H9 (cell line): ENCODE measurements around the gene OXCT1. TPM values are rescaled to one million over a fixed set of nuclear protein-coding genes. Genes with fewer than 3 reads are reported as not detected.
"Not testable (repeated sequence)": the region's sequence is repeated elsewhere in the genome, so short reads cannot be mapped to it uniquely, and the experiment has no call there.

Experiments
- DNase-seq: peaks from one replicate; pipeline ENCODE4 v3.0.0-alpha.2; 2017
- H2AFZ ChIP-seq: one replicate; pipeline ENCODE4 v1.6.1; 2013; ENCODE audit warnings: mild to moderate bottlenecking, low read length, control low read depth, moderate library complexity
- H2AK5ac ChIP-seq: 2 replicates; pipeline ENCODE4 v1.6.1; 2013; ENCODE audit warnings: low read length, control low read depth, mixed read lengths; ENCODE audit not compliant: insufficient read length
- H2BK120ac ChIP-seq: one replicate; pipeline ENCODE4 v1.6.1; 2013; ENCODE audit warnings: low read depth, mild to moderate bottlenecking, low read length, control low read depth, inconsistent platforms; ENCODE audit not compliant: poor library complexity, severe bottlenecking
- H2BK12ac ChIP-seq: 2 replicates; pipeline ENCODE4 v1.6.1; 2013; ENCODE audit warnings: low read length, control low read depth, mixed read lengths, low read depth; ENCODE audit not compliant: insufficient read length
- H2BK15ac ChIP-seq: 2 replicates; pipeline ENCODE4 v1.6.1; 2013; ENCODE audit warnings: low read depth, low read length, control low read depth
- H2BK20ac ChIP-seq: one replicate; pipeline ENCODE4 v1.6.1; 2013; ENCODE audit warnings: low read depth, mild to moderate bottlenecking, low read length, control low read depth, inconsistent platforms; ENCODE audit not compliant: poor library complexity, severe bottlenecking
- H2BK5ac ChIP-seq: 2 replicates; pipeline ENCODE4 v1.6.1; 2013; ENCODE audit warnings: low read length, control low read depth, mixed read lengths; ENCODE audit not compliant: insufficient read length
- H3K14ac ChIP-seq: 2 replicates; pipeline ENCODE4 v1.6.1; 2013; ENCODE audit warnings: low read length, control low read depth; ENCODE audit not compliant: insufficient read depth
- H3K18ac ChIP-seq: 2 replicates; pipeline ENCODE4 v1.6.1; 2013; ENCODE audit warnings: low read depth, mild to moderate bottlenecking, mixed read lengths, low read length, control low read depth; ENCODE audit not compliant: insufficient read length
- H3K23ac ChIP-seq: 2 replicates; pipeline ENCODE4 v1.6.1; 2013; ENCODE audit warnings: low read length, control low read depth, mixed read lengths, low read depth; ENCODE audit not compliant: insufficient read length
- H3K23me2 ChIP-seq: 2 replicates; pipeline ENCODE4 v1.6.1; 2013; ENCODE audit warnings: low read depth, mild to moderate bottlenecking, mixed read lengths, low read length, control low read depth; ENCODE audit not compliant: insufficient read length, poor library complexity, severe bottlenecking
- H3K27ac ChIP-seq: 2 replicates; pipeline ENCODE4 v1.5.1; 2013; ENCODE audit warnings: low read length, control low read depth, mixed read lengths, low read depth; ENCODE audit not compliant: insufficient read length
- H3K27me3 ChIP-seq: 2 replicates; pipeline ENCODE4 v1.6.1; 2013; ENCODE audit warnings: low read length, control low read depth, inconsistent platforms; ENCODE audit not compliant: insufficient read depth
- H3K4ac ChIP-seq: 2 replicates; pipeline ENCODE4 v1.6.1; 2013; ENCODE audit warnings: low read depth, mild to moderate bottlenecking, control low read depth, inconsistent platforms, low read length, moderate library complexity
- H3K4me1 ChIP-seq: 2 replicates; pipeline ENCODE4 v1.6.1; 2013; ENCODE audit warnings: low read length, control low read depth, inconsistent platforms; ENCODE audit not compliant: insufficient read depth
- H3K4me2 ChIP-seq: 2 replicates; pipeline ENCODE4 v1.6.1; 2013; ENCODE audit warnings: low read length, control low read depth, mixed read lengths; ENCODE audit not compliant: insufficient read length, insufficient read depth
- H3K56ac ChIP-seq: 2 replicates; pipeline ENCODE4 v1.6.1; 2013; ENCODE audit warnings: low read depth, mild to moderate bottlenecking, mixed read lengths, low read length, control low read depth; ENCODE audit not compliant: insufficient read length
- H3K79me1 ChIP-seq: 2 replicates; pipeline ENCODE4 v1.6.1; 2013; ENCODE audit warnings: low read depth, mild to moderate bottlenecking, moderate library complexity, low read length, control low read depth, inconsistent platforms; ENCODE audit not compliant: insufficient read depth, poor library complexity, severe bottlenecking
- H3K79me2 ChIP-seq: 2 replicates; pipeline ENCODE4 v1.6.1; 2013; ENCODE audit warnings: low read length, control low read depth, inconsistent platforms; ENCODE audit not compliant: insufficient read depth
- H3K9ac ChIP-seq: 2 replicates; pipeline ENCODE4 v1.6.1; 2013; ENCODE audit warnings: low read length, control low read depth, mixed read lengths; ENCODE audit not compliant: insufficient read length; ENCODE audit errors: extremely low read depth
- H3K9me3 ChIP-seq: one replicate; pipeline ENCODE4 v1.6.1; 2013; ENCODE audit warnings: low read depth, low read length, inconsistent platforms; ENCODE audit not compliant: control insufficient read depth
- H3T11ph ChIP-seq: one replicate; pipeline ENCODE4 v1.6.1; 2013; ENCODE audit warnings: mild to moderate bottlenecking, low read length, control low read depth, inconsistent platforms
- H4K20me1 ChIP-seq: one replicate; pipeline ENCODE4 v1.6.1; 2013; ENCODE audit not compliant: control insufficient read depth, insufficient read length, insufficient read depth
- H4K5ac ChIP-seq: 2 replicates; pipeline ENCODE4 v1.6.1; 2013; ENCODE audit warnings: low read depth, mild to moderate bottlenecking, mixed read lengths, low read length, control low read depth; ENCODE audit not compliant: insufficient read length
- H4K8ac ChIP-seq: replicated peaks from 2 replicates; pipeline ENCODE4 v1.6.1; 2013; ENCODE audit warnings: low read length, control low read depth, mixed read lengths, low read depth; ENCODE audit not compliant: insufficient read length
- H4K91ac ChIP-seq: 2 replicates; pipeline ENCODE4 v1.6.1; 2013; ENCODE audit warnings: low read depth, mild to moderate bottlenecking, moderate library complexity, mixed read lengths, low read length, control low read depth; ENCODE audit not compliant: insufficient read length
- H3K27ac Mint-ChIP-seq, 3 experiments: 2 replicates in 2 of 3; 3 replicates in 1 of 3; pipeline ENCODE4 v1.8.0; 2020 to 2021; ENCODE audit warnings: mixed read lengths in 3 of 3, mild to moderate bottlenecking in 1 of 3, moderate library complexity in 1 of 3
- H3K27me3 Mint-ChIP-seq: 2 replicates; pipeline ENCODE4 v1.8.0; 2021; ENCODE audit warnings: low read depth, mild to moderate bottlenecking, moderate library complexity, mixed read lengths
- H3K36me3 Mint-ChIP-seq, 3 experiments: 2 replicates in 2 of 3; 3 replicates in 1 of 3; pipeline ENCODE4 v1.8.0; 2020 to 2021; ENCODE audit warnings: low read depth in 3 of 3, mixed read lengths in 3 of 3; ENCODE audit not compliant: insufficient read depth in 1 of 3
- H3K4me1 Mint-ChIP-seq, 2 experiments: 2 replicates each; pipeline ENCODE4 v1.8.0; 2020; ENCODE audit warnings: mixed read lengths in 2 of 2
- H3K4me3 Mint-ChIP-seq, 2 experiments: 2 replicates in 1 of 2; 3 replicates in 1 of 2; pipeline ENCODE4 v1.8.0; 2020 to 2021; ENCODE audit warnings: mild to moderate bottlenecking in 2 of 2, mixed read lengths in 2 of 2, moderate library complexity in 1 of 2
- H3K9me3 Mint-ChIP-seq, 2 experiments: 2 replicates in 1 of 2; 3 replicates in 1 of 2; pipeline ENCODE4 v1.8.0; 2020; ENCODE audit warnings: mild to moderate bottlenecking in 2 of 2, mixed read lengths in 2 of 2, moderate library complexity in 1 of 2
- WGBS: extraction: QIAGEN DNeasy Blood & Tissue Kit; methylation state at CpG from one replicate; pipeline ENCODE4 v1.1.7; 2013; ENCODE audit warnings: missing lambda C conversion rate, low lambda C conversion rate, mixed read lengths; ENCODE audit not compliant: insufficient read length; ENCODE audit errors: extremely low coverage; 5-methylcytosine and 5-hydroxymethylcytosine counted together
- total RNA-seq: library from RNA; stranded (reverse); gene quantifications from 2 replicates; pipeline ENCODE4 v1.2.1, GENCODE V29; 2021
- TF ChIP-seq, protein P1 (sequence below): fragments of 200-600 bp; sonication (generic); conservative IDR thresholded peaks from 3 replicates; pipeline ENCODE4 v1.8.0; 2021; ENCODE audit warnings: antibody characterized with exemption, mild to moderate bottlenecking

Gene OXCT1
- total RNA-seq, 1 experiment from 2014 or later: 25.6 TPM

DNA sequence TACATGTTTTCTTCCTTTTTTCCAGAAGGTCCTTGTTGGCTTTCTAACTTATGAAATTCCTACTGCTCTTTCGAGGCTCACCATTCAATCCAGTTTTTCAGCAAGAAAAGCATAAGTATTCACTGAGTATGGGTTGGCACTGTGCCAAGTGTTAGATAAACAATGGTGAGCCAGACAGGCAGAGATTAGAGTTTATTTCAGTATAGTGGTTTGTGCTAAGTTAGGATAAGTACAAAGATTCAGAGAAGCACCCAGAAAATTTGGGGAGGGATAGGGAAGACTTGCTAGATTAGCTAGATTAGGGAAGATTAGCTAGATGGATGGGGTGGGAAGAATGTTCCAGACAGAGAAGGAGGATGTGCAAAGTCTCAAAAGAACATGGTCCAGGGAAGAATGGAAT is 122.9 kb downstream of the OXCT1 start:
- Histone ChIP-seq H2BK5ac (no peak overlapping the region), H3K4me1 (peaks cover 4% of the 10 kb centered on the region; the same call in 1 of the 2 replicates), H3K18ac (no peak overlapping the region), H3K79me1 (no peaks in the 10 kb centered on the region), H3K56ac (no peak overlapping the region), H3T11ph (no peak overlapping the region), H4K20me1 (no peaks in the 10 kb centered on the region), H3K79me2 (no peaks in the 10 kb centered on the region), H4K8ac (no peak overlapping the region), H3K14ac (no peak overlapping the region), H3K4ac (no peak overlapping the region), H3K9ac (no peak overlapping the region), H2BK12ac (no peak overlapping the region), H4K91ac (no peak overlapping the region), H2AK5ac (no peak overlapping the region), H3K27ac (no peak overlapping the region), H2BK20ac (no peak overlapping the region), H3K4me2 (no peak overlapping the region), H2BK120ac (no peak overlapping the region), H4K5ac (no peak overlapping the region), H3K23ac (no peak overlapping the region), H2AFZ (no peak overlapping the region), H2BK15ac (no peak overlapping the region), H3K9me3 (no peaks in the 10 kb centered on the region), H3K27me3 (no peaks in the 10 kb centered on the region), H3K23me2 (no peaks in the 10 kb centered on the region)
- H3K4me3 Mint-ChIP-seq: no peak overlapping the region
- H3K4me1 Mint-ChIP-seq: peaks cover 3 to 6% of the 10 kb centered on the region in 2 experiments; a peak in 3 of 4 replicates
- TF ChIP-seq, protein P1, sequence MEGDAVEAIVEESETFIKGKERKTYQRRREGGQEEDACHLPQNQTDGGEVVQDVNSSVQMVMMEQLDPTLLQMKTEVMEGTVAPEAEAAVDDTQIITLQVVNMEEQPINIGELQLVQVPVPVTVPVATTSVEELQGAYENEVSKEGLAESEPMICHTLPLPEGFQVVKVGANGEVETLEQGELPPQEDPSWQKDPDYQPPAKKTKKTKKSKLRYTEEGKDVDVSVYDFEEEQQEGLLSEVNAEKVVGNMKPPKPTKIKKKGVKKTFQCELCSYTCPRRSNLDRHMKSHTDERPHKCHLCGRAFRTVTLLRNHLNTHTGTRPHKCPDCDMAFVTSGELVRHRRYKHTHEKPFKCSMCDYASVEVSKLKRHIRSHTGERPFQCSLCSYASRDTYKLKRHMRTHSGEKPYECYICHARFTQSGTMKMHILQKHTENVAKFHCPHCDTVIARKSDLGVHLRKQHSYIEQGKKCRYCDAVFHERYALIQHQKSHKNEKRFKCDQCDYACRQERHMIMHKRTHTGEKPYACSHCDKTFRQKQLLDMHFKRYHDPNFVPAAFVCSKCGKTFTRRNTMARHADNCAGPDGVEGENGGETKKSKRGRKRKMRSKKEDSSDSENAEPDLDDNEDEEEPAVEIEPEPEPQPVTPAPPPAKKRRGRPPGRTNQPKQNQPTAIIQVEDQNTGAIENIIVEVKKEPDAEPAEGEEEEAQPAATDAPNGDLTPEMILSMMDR: no peak
- no peaks in the 10 kb centered on the region for H3K27me3 Mint-ChIP-seq
- no CpG with 5 or more reads among the region's 1 CpG for WGBS
- no peak overlapping the region for H3K27ac Mint-ChIP-seq
- peaks cover 5 to 19% (median 13%) of the 10 kb centered on the region in 3 experiments; a peak in 6 of 7 replicates for H3K36me3 Mint-ChIP-seq
- no peak for DNase-seq
- no peaks in the 10 kb centered on the region for H3K9me3 Mint-ChIP-seq

DNA sequence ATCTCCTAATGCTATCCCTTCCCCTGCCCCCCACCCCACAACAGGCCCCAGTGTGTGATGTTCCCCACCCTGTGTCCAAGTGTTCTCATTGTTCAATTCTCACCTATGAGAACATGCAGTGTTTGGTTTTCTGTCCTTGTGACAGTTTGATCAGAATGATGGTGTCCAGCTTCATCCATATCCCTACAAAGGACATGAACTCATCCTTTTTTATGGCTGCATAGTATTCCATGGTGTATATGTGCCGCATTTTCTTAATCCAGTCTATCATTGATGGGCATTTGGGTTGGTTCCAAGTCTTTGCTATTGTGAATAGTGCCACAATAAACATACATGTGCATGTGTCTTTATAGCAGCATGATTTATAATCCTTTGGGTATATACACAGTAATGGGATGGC is 127.6 kb downstream of the OXCT1 start:
- not testable (repeated sequence) for H3K27ac ChIP-seq, H2BK5ac ChIP-seq, H3K9me3 ChIP-seq, H3K4me1 ChIP-seq, H4K20me1 ChIP-seq, H4K91ac ChIP-seq, H3K79me1 ChIP-seq, H4K5ac ChIP-seq, H3K56ac ChIP-seq, H2BK15ac ChIP-seq, H3K9me3 Mint-ChIP-seq, DNase-seq, H3K27me3 ChIP-seq, H3K23ac ChIP-seq, H2BK20ac ChIP-seq, H4K8ac ChIP-seq, H3K27me3 Mint-ChIP-seq, H3K14ac ChIP-seq, H3K4ac ChIP-seq, H3K4me2 ChIP-seq, H2AFZ ChIP-seq, H2BK120ac ChIP-seq, H2AK5ac ChIP-seq, H3T11ph ChIP-seq, H3K79me2 ChIP-seq, H3K27ac Mint-ChIP-seq, H3K23me2 ChIP-seq, H3K9ac ChIP-seq, H3K4me3 Mint-ChIP-seq, H3K4me1 Mint-ChIP-seq, H3K18ac ChIP-seq, H2BK12ac ChIP-seq
- WGBS: no CpG with 5 or more reads among the region's 1 CpG
- H3K36me3 Mint-ChIP-seq: peaks cover 16 to 28% (median 18%) of the 10 kb centered on the region in 3 experiments
